GM12872 (cell line): ENCODE data around the gene CAPN13.

ENCODE experiments used
- TF ChIP-seq, protein P1 (sequence below): IDR thresholded peaks from 3 replicates; pipeline ENCODE4 v1.5.1; 2011; ENCODE audit warnings: low read depth, mild to moderate bottlenecking, low read length, moderate library complexity; ENCODE audit not compliant: insufficient read depth

The CAPN13 gene

DNA sequence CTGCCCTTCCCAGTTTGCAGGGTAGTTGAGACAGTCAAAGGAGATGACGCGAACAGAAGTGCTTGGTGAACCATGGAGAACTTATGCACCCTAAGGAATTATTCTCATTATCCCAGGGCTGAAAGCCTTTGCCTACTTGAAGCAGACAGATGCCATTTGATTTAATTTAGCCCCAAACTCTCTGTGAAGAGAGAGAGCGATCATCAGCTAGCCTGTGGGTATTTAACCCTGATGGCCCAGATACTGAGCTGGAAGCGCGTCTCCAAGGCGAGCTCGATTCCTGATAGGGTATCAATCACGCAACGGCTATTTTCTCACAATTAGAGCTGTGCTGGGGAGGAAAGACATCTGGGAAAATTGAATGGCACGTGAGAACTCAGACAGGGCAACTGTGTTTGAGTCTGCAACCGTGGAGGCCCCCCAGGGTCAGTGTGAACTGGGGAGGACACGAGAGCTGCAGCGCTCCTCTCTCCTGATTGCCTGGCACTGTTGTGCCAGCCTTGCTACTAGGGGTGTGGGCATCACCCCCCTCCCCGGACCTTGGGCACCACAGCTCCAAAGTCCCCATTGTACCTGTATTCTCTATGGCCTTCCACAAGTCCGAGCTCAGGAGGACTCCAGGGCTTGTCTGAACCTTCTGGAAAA lies 73.2 kb downstream of the CAPN13 start:
- TF ChIP-seq, protein P1, sequence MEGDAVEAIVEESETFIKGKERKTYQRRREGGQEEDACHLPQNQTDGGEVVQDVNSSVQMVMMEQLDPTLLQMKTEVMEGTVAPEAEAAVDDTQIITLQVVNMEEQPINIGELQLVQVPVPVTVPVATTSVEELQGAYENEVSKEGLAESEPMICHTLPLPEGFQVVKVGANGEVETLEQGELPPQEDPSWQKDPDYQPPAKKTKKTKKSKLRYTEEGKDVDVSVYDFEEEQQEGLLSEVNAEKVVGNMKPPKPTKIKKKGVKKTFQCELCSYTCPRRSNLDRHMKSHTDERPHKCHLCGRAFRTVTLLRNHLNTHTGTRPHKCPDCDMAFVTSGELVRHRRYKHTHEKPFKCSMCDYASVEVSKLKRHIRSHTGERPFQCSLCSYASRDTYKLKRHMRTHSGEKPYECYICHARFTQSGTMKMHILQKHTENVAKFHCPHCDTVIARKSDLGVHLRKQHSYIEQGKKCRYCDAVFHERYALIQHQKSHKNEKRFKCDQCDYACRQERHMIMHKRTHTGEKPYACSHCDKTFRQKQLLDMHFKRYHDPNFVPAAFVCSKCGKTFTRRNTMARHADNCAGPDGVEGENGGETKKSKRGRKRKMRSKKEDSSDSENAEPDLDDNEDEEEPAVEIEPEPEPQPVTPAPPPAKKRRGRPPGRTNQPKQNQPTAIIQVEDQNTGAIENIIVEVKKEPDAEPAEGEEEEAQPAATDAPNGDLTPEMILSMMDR = no peak

DNA sequence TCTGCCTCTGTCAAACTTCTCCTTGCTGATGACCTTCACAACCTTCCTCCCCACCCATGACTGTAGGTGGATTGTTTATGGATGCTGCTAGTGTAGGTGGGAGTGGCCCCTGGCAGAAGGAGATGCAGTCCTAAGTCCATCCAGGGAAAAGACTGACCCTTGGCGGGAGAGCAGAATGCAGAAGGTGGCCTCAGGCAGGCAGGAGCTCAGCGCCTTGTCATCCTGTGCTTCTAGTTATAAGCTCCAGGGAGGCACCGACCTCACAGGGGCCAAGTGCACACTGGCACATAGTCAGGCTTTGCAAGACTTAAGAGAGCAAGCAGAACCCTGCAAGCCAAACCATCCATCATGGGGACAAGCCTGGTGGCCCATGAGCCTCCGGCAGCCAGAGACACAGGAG lies 74.4 kb downstream of the CAPN13 start:
- TF ChIP-seq, protein P1 = no peak

DNA sequence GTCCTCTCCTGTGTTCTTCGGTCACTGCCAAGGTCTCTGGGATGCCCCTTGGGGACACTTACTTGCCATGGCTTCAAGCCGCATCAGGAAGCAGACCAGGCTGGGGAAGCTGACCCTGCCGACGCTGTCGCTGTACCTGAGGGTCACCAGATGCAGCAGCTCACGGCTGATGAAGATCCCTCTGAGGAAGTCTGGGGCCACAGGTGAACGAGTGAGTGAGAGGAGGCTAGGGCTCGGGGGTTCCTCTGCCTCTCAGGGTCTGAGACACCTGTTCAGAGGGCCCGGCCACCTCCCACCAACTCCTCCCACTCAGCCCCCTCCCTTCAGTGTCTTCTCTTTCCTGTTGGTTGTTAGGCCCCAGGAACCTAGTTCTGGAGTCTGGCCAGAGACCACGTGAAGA lies 74.9 kb downstream of the CAPN13 start:
- TF ChIP-seq, protein P1 = no peak

DNA sequence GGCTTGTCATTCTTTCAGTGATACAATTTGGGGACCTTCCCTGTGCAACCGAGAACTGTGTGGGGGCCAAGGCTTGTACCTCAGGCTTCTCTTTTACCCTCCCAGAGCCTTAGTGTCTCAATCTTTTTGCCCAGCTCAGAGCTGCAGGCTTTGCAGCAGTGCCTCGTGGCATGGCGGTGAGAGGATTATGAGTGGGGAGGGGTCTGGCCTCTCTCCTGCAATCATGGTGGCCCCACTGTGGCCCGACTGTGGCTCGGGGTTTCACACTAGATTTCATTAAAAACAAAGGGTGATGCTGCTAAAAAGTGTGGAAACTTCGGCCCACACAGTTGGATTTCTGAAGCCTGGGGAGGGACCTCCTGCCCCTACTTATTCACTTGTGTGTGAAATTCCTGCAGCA lies 75.5 kb downstream of the CAPN13 start:
- TF ChIP-seq, protein P1 = no peak

DNA sequence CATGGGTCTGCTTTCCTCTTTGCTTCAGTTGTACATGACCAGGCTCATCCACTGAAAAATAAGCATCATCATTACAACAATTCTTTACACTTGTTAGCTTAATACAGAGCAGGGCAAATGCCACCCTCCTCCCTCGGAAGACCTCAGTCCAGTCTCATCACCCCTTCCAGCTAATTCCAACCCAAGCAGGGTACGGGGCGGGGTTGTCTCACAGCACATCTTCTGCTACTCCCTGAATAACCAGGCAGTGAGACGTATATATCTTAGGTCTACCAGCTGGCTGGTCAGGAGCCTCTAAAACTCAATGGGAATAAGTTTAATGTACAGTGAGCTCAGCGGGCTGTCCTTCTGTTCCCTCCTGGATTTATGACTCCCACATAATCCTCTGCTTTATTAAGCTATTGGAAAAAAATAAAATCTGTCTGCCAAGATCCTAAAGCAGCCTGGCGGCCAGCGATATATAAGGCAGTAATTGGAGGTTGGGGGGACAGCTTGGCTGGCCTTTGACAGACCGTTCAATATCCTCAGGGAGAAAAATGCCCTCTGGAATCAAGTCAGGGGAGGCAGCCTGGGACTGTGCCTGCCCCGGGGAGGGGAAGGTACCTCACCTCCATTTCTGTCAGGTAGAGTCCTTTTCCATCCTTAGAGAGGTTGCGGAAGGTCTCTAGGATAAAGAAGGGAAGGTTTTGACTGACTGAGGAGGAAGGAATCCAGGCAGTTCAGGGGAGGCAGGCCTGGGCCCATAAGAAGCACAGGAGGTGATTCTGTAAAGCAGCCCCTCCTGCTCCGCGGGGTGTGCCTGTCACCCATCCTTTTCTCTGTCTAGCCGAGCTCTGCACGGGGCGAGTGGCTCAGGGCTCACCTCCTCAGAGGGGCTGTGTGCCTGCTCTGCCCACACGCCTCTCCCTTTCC lies 76.3 kb downstream of the CAPN13 start:
- TF ChIP-seq, protein P1 = no peak

DNA sequence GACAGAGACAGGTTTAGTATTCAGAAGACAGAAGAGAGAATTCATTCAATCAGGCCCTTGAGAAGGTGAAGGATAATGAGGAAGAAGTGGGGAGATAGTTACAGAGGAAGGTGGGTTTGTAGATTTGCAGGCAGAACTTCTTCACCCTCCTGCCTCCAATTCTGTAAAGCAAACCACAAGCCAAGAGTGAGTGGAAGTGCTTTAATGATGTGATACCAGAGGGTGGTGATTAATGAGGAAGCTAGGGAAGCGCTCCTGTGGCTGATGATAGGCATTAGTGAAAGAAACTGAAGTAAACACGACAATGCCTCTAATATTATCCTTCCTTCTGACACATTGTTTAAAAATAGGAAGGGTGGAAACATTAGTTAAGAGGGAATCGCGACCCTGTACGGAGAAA lies 78.2 kb downstream of the CAPN13 start:
- TF ChIP-seq, protein P1 = no peak

DNA sequence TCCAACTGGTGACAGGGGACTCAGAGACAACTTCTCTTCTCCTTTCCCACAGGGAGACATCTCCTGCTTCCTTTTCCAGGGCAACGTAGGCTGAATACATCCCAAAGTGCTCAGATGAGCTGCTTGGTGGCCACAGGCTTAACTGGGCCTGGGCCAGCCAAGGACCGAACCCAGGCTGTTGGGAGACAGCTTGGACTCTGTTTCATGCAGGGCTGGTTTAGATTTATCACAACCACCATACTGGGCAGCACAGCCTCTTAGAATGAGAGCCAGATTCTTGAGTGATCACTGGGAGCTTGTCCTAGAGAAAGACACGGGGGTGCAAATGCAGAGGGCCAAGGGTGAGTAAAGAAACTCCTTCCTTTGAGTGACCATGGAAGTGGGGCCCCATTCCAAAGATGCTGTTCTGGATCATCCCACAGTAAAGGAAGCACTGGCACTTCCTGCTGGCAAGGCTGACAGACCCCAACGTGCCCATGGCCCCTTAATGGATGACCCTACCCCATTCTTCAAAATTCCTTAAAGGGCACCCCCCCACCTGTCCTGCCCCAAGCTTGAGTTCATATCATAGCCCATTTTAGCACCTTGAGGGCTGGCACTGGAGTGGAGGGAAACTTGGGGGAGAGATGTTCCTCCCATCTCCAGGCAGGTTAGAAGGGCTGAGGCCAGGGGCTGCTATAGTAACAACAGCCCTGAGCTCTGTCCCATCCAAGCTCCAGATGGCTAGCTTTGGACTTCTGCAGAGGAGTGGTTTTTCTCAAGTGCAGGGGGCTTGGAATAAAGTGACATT lies 84.1 kb downstream of the CAPN13 start:
- TF ChIP-seq, protein P1 = no peak
